Neuronal stem cell (in vitro differentiated cells): ENCODE results near the gene YBX2.
A peak's percentile ranks its signal among the peaks of the same experiment; 100 is the strongest.

Experiments used
- DNase-seq: peaks from one replicate; pipeline ENCODE4 v3.0.0-alpha.2; 2013; ENCODE audit warnings: low spot score
- H2AFZ ChIP-seq: one replicate; pipeline ENCODE4 v1.6.1; 2013; ENCODE audit warnings: mild to moderate bottlenecking, low read length, inconsistent platforms
- H2AK5ac ChIP-seq: 2 replicates; pipeline ENCODE4 v1.6.1; 2013; ENCODE audit warnings: low read depth, mild to moderate bottlenecking, inconsistent platforms, low read length, moderate library complexity, mixed read lengths
- H2BK120ac ChIP-seq: 2 replicates; pipeline ENCODE4 v1.6.1; 2013; ENCODE audit warnings: low read depth, mild to moderate bottlenecking, inconsistent platforms, low read length, moderate library complexity, mixed read lengths
- H2BK12ac ChIP-seq: one replicate; pipeline ENCODE4 v1.6.1; 2013; ENCODE audit warnings: low read length, inconsistent platforms
- H2BK15ac ChIP-seq: 2 replicates; pipeline ENCODE4 v1.6.1; 2013; ENCODE audit warnings: mild to moderate bottlenecking, low read length, inconsistent platforms, mixed read lengths
- H2BK5ac ChIP-seq: one replicate; pipeline ENCODE4 v1.6.1; 2013; ENCODE audit warnings: inconsistent platforms, mild to moderate bottlenecking, low read length, moderate library complexity
- H3K14ac ChIP-seq: one replicate; pipeline ENCODE4 v1.6.1; 2013; ENCODE audit warnings: low read length, inconsistent platforms
- H3K18ac ChIP-seq: 2 replicates; pipeline ENCODE4 v1.6.1; 2013; ENCODE audit warnings: low read length, inconsistent platforms
- H3K23ac ChIP-seq: 2 replicates; pipeline ENCODE4 v1.6.1; 2013; ENCODE audit warnings: low read depth, mild to moderate bottlenecking, mixed read lengths, low read length, inconsistent platforms; ENCODE audit not compliant: poor library complexity
- H3K27ac ChIP-seq: replicated peaks from 3 replicates; pipeline ENCODE4 v1.5.1; 2013; ENCODE audit warnings: low read length, inconsistent platforms
- H3K27me3 ChIP-seq, 3 experiments: 2 replicates each; pipeline ENCODE4 v1.6.1; 2013; ENCODE audit warnings: low read length in 3 of 3, mild to moderate bottlenecking in 2 of 3, inconsistent platforms in 1 of 3, low read depth in 1 of 3, mixed read lengths in 1 of 3, moderate library complexity in 1 of 3; ENCODE audit not compliant: control insufficient read depth in 3 of 3, insufficient read depth in 3 of 3
- H3K36me3 ChIP-seq, 2 donors: replicated peaks in 1 of 2; 2 replicates each; pipeline ENCODE4 v1.6.1; 2013; ENCODE audit warnings: low read length in 2 of 2; ENCODE audit not compliant: control insufficient read depth in 2 of 2, insufficient read depth in 2 of 2
- H3K4ac ChIP-seq: 2 replicates; pipeline ENCODE4 v1.6.1; 2013; ENCODE audit warnings: inconsistent platforms, mild to moderate bottlenecking, low read length, moderate library complexity
- H3K4me1 ChIP-seq, 2 donors: 1 replicate in 1 of 2; 2 replicates in 1 of 2; pipeline ENCODE4 v1.6.1; 2013; ENCODE audit warnings: low read length in 2 of 2, low read depth in 1 of 2; ENCODE audit not compliant: control insufficient read depth in 2 of 2, insufficient read depth in 1 of 2
- H3K4me2 ChIP-seq: one replicate; pipeline ENCODE4 v1.6.1; 2013; ENCODE audit warnings: mild to moderate bottlenecking, low read length, inconsistent platforms; ENCODE audit not compliant: insufficient read depth, poor library complexity, severe bottlenecking
- H3K4me3 ChIP-seq, 2 donors: 2 replicates each; pipeline ENCODE4 v1.5.1; 2013; ENCODE audit warnings: low read length in 2 of 2, mild to moderate bottlenecking in 2 of 2, inconsistent platforms in 1 of 2, moderate library complexity in 1 of 2
- H3K79me1 ChIP-seq: one replicate; pipeline ENCODE4 v1.6.1; 2013; ENCODE audit warnings: low read depth, mild to moderate bottlenecking, inconsistent platforms, low read length, moderate library complexity
- H3K9ac ChIP-seq: one replicate; pipeline ENCODE4 v1.6.1; 2013; ENCODE audit warnings: mild to moderate bottlenecking, low read depth, low read length, inconsistent platforms; ENCODE audit not compliant: poor library complexity
- H3K9me3 ChIP-seq, 2 donors: replicated peaks in 1 of 2; 2 replicates each; pipeline versions ENCODE3 to v1.6.1; 2013; ENCODE audit warnings: low read length in 2 of 2, mild to moderate bottlenecking in 2 of 2, inconsistent platforms in 1 of 2, low read depth in 1 of 2, mixed read lengths in 1 of 2, moderate library complexity in 1 of 2; ENCODE audit not compliant: control insufficient read depth in 2 of 2, insufficient read depth in 1 of 2
- H4K8ac ChIP-seq: one replicate; pipeline ENCODE4 v1.6.1; 2013; ENCODE audit warnings: low read depth, mild to moderate bottlenecking, inconsistent platforms, low read length, moderate library complexity
- H4K91ac ChIP-seq: one replicate; pipeline ENCODE4 v1.6.1; 2013; ENCODE audit warnings: low read length, low read depth, mild to moderate bottlenecking, inconsistent platforms; ENCODE audit not compliant: poor library complexity
- WGBS, 2 donors: extraction: QIAGEN DNeasy Blood & Tissue Kit; methylation state at CpG; one replicate each; pipeline ENCODE4 v1.1.7; 2013; ENCODE audit warnings: missing lambda C conversion rate in 2 of 2, mixed read lengths in 1 of 2; ENCODE audit not compliant: insufficient read length in 2 of 2, insufficient replicate concordance in 1 of 2; ENCODE audit errors: extremely low coverage in 2 of 2; 5-methylcytosine and 5-hydroxymethylcytosine counted together

YBX2 gene

DNA sequence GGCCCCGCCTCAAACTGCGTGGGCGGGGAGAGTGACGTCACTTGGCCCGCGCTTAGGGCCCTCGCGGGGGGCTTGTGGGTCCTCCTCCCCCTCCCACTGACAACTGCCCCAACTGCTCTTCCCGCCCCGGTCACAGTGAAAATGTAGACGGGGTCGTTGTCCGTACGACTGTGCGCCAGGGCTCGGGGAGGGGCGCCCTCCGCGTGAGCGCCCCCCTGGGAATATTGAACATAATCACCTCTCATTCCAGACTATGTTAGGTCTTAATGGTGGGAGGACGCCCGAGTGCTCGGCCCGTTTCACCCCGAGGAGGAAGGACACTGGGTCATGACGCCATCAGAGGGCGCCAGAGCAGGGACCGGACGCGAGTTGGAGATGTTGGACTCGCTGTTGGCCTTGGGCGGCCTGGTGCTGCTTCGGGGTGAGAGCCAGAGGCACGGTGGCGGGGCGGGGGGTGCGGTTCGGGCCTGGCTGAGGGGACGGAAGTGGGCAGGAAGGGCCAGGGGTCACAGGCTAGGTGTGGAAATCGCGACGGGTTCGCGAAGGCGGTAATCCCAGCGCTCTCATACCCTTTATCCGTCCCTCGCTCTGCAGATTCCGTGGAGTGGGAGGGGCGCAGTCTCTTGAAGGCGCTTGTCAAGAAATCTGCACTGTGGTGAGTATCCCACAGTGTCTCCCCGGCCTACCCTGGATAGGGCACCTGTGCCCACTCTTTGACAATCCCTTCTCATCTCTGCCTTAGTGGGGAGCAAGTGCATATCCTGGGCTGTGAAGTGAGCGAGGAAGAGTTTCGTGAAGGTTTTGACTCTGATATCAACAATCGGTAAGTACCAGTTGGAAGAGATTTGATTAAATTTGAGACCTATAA lies 42.0 kb downstream of the YBX2 start, which contains the start of gene ELP5:
TSS of gene ELP5 (plus strand) at position 40 of the 868 bp plus-strand sequence. CDS start at position 376, 336 bp downstream.
- Histone ChIP-seq H4K8ac (no peak within 1 kb of the TSS), H3K4me3 (peak within 1 kb of the TSS; percentile 64 to 85), H3K79me1 (peaks cover 16% of the 10 kb centered on the region), H3K27me3 (no peaks in the 10 kb centered on the region), H3K36me3 (peaks cover 13 to 51% of the 10 kb centered on the region in 2 donors), H2BK5ac (peak within 1 kb of the TSS; percentile 90), H2BK120ac (no peak within 1 kb of the TSS), H3K9me3 (no peaks in the 10 kb centered on the region), H3K4me2 (peak within 1 kb of the TSS; percentile 92), H4K91ac (no peak within 1 kb of the TSS), H3K4ac (no peak within 1 kb of the TSS), H3K14ac (no peak within 1 kb of the TSS), H2BK15ac (peak within 1 kb of the TSS; percentile 3), H3K18ac (peak within 1 kb of the TSS; percentile 99), H2AK5ac (peak within 1 kb of the TSS; percentile 4), H3K27ac (peak within 1 kb of the TSS; percentile 99), H3K9ac (peak within 1 kb of the TSS; percentile 97), H3K4me1 (peaks cover 11 to 13% of the 10 kb centered on the region in 2 donors), H3K23ac (peak within 1 kb of the TSS; percentile 94), H2AFZ (peak within 1 kb of the TSS; percentile 90), H2BK12ac (no peak within 1 kb of the TSS)
- DNase-seq = peak; percentile 99
- no CpG with 5 or more reads among the region's 55 CpGs for WGBS, 2 donors

DNA sequence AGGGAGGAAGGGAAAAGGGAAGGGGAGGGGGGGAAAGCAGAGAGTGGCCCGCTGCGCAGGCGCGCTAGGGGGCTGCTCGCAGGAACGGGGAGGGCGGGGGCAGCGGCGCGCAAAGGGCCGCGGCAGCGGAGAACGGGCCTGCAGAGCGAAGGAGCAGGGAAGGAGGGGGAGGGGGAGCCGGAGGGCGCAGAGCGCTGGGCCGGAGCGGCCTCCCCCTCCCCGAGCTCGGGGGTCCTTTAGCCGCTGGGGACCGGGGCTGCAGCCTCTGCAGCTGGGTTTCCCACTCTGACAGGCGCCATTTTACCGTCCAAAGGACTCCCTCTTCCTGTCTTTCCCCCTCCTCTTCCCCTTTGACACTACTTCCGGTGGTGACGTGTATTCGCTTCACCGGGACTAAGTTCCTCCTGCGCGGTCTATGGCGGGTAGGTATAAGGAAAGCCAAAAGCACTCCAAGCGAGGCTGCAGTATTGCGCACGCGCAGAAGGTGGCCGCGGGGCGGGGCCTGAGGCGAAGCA lies 42.7 kb downstream of the YBX2 start, which contains the start of gene CTDNEP1:
TSS of gene CTDNEP1 (minus strand) at position 74 of the 515 bp plus-strand sequence. CDS start 438 bp downstream, outside the sequence.
- peaks cover 17% of the 10 kb centered on the region for H3K79me1 ChIP-seq
- H3K4me2 ChIP-seq = peak within 1 kb of the TSS; percentile 92
- H3K4me3 ChIP-seq = peak within 1 kb of the TSS; percentile 64 to 85
- no peak for DNase-seq
- H2BK15ac ChIP-seq = peak within 1 kb of the TSS; percentile 3
- H4K91ac ChIP-seq = no peak within 1 kb of the TSS
- peak within 1 kb of the TSS; percentile 4 for H2AK5ac ChIP-seq
- H3K23ac ChIP-seq = peak within 1 kb of the TSS; percentile 94
- no peak within 1 kb of the TSS for H3K14ac ChIP-seq
- H3K18ac ChIP-seq = peak within 1 kb of the TSS; percentile 99
- H3K9ac ChIP-seq = peak within 1 kb of the TSS; percentile 97
- no peak within 1 kb of the TSS for H3K4ac ChIP-seq
- H3K27me3 ChIP-seq = no peaks in the 10 kb centered on the region
- peak within 1 kb of the TSS; percentile 99 for H3K27ac ChIP-seq
- no peak within 1 kb of the TSS for H2BK120ac ChIP-seq
- WGBS, 2 donors = no CpG with 5 or more reads among the region's 41 CpGs
- H2BK5ac ChIP-seq = peak within 1 kb of the TSS; percentile 90
- H2AFZ ChIP-seq = peak within 1 kb of the TSS; percentile 90
- H3K4me1 ChIP-seq = peaks cover 11 to 13% of the 10 kb centered on the region in 2 donors
- H4K8ac ChIP-seq = no peak within 1 kb of the TSS
- H3K36me3 ChIP-seq = peaks cover 14 to 52% of the 10 kb centered on the region in 2 donors
- H2BK12ac ChIP-seq = no peak within 1 kb of the TSS
- H3K9me3 ChIP-seq = no peaks in the 10 kb centered on the region

GRCh38 chr17:7250695-7251627 lies 43.5 kb downstream of the YBX2 start:
- H3K23ac ChIP-seq = peak overlapping the region; percentile 37
- no peak overlapping the region for H2BK12ac ChIP-seq
- peak overlapping the region; percentile 99 for H3K27ac ChIP-seq
- peak overlapping the region; percentile 93 for H3K18ac ChIP-seq
- H2AK5ac ChIP-seq = no peak overlapping the region
- no peaks in the 10 kb centered on the region for H3K9me3 ChIP-seq
- peak overlapping the region; percentile 64 to 85 for H3K4me3 ChIP-seq
- H3K36me3 ChIP-seq = peaks cover 16 to 52% of the 10 kb centered on the region in 2 donors
- no peak overlapping the region for H4K8ac ChIP-seq
- peaks cover 15% of the 10 kb centered on the region for H3K79me1 ChIP-seq
- H2BK120ac ChIP-seq = no peak overlapping the region
- H3K9ac ChIP-seq = peak overlapping the region; percentile 97
- peak overlapping the region; percentile 90 for H2BK5ac ChIP-seq
- no peak overlapping the region for H4K91ac ChIP-seq
- H3K27me3 ChIP-seq = no peaks in the 10 kb centered on the region
- H3K14ac ChIP-seq = no peak overlapping the region
- H2BK15ac ChIP-seq = no peak overlapping the region
- H3K4me1 ChIP-seq = peaks cover 11 to 13% of the 10 kb centered on the region in 2 donors
- H3K4me2 ChIP-seq = peak overlapping the region; percentile 92
- WGBS, 2 donors = no CpG with 5 or more reads among the region's 55 CpGs
- H3K4ac ChIP-seq = no peak overlapping the region
- peak overlapping the region; percentile 90 for H2AFZ ChIP-seq
- no peak for DNase-seq
